NCI-H1092 (cell line): ENCODE measurements around the gene USP17L12.
"Not testable (repeated sequence)": the region's sequence is repeated elsewhere in the genome, so short reads cannot be mapped to it uniquely, and the experiment has no call there.

Experiments
- DNase-seq: peaks from one replicate; lab custom pipeline; 2025; lab: John Stamatoyannopoulos, UW

The USP17L12 gene

GRCh38 chr4:9219852-9220251, at the start of gene USP17L12:
USP17L12 (plus strand) TSS chr4:9220152; CDS start chr4:9220152, 0 bp downstream.
- not testable (repeated sequence) for DNase-seq

DNA sequence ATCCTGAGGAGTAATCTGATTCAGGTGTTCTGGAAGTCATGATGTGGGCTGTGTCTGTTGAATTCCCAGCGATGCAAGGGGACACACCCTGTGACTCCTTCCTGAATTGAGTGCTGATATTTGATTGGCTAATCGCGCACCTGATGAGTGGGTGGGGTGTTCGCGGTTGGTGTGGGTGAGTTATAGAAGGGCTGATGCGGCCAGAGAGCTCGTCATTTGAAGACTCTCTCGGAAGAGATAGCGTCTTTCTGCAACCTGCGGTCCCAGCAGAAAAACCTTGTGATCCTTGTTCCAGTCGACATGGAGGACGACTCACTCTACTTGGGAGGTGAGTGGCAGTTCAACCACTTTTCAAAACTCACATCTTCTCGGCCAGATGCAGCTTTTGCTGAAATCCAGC, 9.6 kb upstream of the USP17L12 start, which contains the start of gene USP17L10:
Gene USP17L10, plus strand, starts transcription at position 301 of the 400 bp plus-strand sequence. Its CDS starts 0 bp downstream, at position 301.
- DNase-seq: not testable (repeated sequence)

- DNase-seq: not testable (repeated sequence)
Observed at GRCh38 chr4:9214701-9215100, 5.3 kb upstream of the USP17L12 start.

DNA sequence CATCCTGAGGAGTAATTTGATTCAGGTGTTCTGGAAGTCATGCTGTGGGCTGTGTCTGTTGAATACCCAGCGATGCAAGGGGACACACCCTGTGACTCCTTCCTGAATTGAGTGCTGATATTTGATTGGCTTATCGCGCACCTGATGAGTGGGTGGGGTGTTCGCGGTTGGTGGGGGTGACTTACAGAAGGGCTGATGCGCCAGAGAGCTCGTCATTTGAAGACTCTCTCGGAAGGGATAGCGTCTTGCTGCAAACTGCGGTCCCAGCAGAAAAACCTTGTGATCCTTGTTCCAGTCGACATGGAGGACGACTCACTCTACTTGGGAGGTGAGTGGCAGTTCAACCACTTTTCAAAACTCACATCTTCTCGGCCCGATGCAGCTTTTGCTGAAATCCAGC, 4.8 kb upstream of the USP17L12 start, which contains the start of gene USP17L11:
Gene USP17L11, plus strand, starts transcription at position 301 of the 400 bp plus-strand sequence. Its CDS starts 0 bp downstream, at position 301.
- not testable (repeated sequence) for DNase-seq

DNA sequence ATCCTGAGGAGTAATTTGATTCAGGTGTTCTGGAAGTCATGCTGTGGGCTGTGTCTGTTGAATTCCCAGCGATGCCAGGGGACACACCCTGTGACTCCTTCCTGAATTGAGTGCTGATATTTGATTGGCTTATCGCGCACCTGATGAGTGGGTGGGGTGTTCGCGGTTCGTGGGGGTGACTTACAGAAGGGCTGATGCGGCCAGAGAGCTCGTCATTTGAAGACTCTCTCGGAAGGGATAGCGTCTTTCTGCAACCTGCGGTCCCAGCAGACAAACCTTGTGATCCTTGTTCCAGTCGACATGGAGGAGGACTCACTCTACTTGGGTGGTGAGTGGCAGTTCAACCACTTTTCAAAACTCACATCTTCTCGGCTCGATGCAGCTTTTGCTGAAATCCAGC, 4.6 kb downstream of the USP17L12 start, which contains the start of gene USP17L13:
Gene USP17L13, plus strand, starts transcription at position 301 of the 400 bp plus-strand sequence. Its CDS starts 0 bp downstream, at position 301.
- DNase-seq: not testable (repeated sequence)

DNA sequence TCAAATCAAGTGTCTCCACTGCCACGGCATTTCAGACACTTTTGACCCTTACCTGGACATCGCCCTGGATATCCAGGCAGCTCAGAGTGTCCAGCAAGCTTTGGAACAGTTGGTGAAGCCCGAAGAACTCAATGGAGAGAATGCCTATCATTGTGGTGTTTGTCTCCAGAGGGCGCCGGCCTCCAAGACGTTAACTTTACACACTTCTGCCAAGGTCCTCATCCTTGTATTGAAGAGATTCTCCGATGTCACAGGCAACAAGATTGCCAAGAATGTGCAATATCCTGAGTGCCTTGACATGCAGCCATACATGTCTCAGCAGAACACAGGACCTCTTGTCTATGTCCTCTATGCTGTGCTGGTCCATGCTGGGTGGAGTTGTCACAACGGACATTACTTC, 10.3 kb downstream of the USP17L12 start:
- not testable (repeated sequence) for DNase-seq

DNA sequence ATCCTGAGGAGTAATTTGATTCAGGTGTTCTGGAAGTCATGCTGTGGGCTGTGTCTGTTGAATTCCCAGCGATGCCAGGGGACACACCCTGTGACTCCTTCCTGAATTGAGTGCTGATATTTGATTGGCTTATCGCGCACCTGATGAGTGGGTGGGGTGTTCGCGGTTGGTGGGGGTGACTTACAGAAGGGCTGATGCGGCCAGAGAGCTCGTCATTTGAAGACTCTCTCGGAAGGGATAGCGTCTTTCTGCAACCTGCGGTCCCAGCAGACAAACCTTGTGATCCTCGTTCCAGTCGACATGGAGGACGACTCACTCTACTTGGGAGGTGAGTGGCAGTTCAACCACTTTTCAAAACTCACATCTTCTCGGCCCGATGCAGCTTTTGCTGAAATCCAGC, 14.1 kb downstream of the USP17L12 start, which contains the start of gene USP17L15:
Gene USP17L15, plus strand, starts transcription at position 301 of the 400 bp plus-strand sequence. Its CDS starts 0 bp downstream, at position 301.
- not testable (repeated sequence) for DNase-seq

GRCh38 chr4:9238461-9238860, 18.5 kb downstream of the USP17L12 start:
- DNase-seq: not testable (repeated sequence)

DNA sequence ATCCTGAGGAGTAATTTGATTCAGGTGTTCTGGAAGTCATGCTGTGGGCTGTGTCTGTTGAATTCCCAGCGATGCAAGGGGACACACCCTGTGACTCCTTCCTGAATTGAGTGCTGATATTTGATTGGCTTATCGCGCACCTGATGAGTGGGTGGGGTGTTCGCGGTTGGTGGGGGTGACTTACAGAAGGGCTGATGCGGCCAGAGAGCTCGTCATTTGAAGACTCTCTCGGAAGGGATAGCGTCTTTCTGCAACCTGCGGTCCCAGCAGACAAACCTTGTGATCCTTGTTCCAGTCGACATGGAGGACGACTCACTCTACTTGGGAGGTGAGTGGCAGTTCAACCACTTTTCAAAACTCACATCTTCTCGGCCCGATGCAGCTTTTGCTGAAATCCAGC, 23.6 kb downstream of the USP17L12 start, which contains the start of gene USP17L17:
Gene USP17L17, plus strand, starts transcription at position 301 of the 400 bp plus-strand sequence. Its CDS starts 0 bp downstream, at position 301.
- not testable (repeated sequence) for DNase-seq

GRCh38 chr4:9247953-9248680, 28.2 kb downstream of the USP17L12 start, which contains the start of gene USP17L18:
USP17L18 (plus strand) TSS chr4:9248630; CDS start chr4:9248630, 0 bp downstream.
- DNase-seq: not testable (repeated sequence)

DNA sequence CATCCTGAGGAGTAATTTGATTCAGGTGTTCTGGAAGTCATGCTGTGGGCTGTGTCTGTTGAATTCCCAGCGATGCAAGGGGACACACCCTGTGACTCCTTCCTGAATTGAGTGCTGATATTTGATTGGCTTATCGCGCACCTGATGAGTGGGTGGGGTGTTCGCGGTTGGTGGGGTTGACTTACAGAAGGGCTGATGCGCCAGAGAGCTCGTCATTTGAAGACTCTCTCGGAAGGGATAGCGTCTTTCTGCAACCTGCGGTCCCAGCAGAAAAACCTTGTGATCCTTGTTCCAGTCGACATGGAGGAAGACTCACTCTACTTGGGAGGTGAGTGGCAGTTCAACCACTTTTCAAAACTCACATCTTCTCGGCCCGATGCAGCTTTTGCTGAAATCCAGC, 33.1 kb downstream of the USP17L12 start, which contains the start of gene USP17L19:
Gene USP17L19, plus strand, starts transcription at position 301 of the 400 bp plus-strand sequence. Its CDS starts 0 bp downstream, at position 301.
- not testable (repeated sequence) for DNase-seq

DNA sequence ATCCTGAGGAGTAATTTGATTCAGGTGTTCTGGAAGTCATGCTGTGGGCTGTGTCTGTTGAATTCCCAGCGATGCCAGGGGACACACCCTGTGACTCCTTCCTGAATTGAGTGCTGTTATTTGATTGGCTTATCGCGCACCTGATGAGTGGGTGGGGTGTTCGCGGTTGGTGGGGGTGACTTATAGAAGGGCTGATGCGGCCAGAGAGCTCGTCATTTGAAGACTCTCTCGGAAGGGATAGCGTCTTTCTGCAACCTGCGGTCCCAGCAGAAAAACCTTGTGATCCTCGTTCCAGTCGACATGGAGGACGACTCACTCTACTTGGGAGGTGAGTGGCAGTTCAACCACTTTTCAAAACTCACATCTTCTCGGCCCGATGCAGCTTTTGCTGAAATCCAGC, 37.9 kb downstream of the USP17L12 start, which contains the start of gene USP17L20:
Gene USP17L20, plus strand, starts transcription at position 301 of the 400 bp plus-strand sequence. Its CDS starts 0 bp downstream, at position 301.
- not testable (repeated sequence) for DNase-seq

- not testable (repeated sequence) for DNase-seq
Observed at GRCh38 chr4:9262572-9262971, 42.6 kb downstream of the USP17L12 start, which contains the start of gene USP17L21. USP17L21 (plus strand) TSS chr4:9262872; CDS start chr4:9262872, 0 bp downstream.

DNA sequence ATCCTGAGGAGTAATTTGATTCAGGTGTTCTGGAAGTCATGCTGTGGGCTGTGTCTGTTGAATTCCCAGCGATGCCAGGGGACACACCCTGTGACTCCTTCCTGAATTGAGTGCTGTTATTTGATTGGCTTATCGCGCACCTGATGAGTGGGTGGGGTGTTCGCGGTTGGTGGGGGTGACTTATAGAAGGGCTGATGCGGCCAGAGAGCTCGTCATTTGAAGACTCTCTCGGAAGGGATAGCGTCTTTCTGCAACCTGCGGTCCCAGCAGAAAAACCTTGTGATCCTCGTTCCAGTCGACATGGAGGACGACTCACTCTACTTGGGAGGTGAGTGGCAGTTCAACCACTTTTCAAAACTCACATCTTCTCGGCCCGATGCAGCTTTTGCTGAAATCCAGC, 47.4 kb downstream of the USP17L12 start, which contains the start of gene USP17L22:
Gene USP17L22, plus strand, starts transcription at position 301 of the 400 bp plus-strand sequence. Its CDS starts 0 bp downstream, at position 301.
- not testable (repeated sequence) for DNase-seq
